ENCODE data around the gene LRP1B.

DNA sequence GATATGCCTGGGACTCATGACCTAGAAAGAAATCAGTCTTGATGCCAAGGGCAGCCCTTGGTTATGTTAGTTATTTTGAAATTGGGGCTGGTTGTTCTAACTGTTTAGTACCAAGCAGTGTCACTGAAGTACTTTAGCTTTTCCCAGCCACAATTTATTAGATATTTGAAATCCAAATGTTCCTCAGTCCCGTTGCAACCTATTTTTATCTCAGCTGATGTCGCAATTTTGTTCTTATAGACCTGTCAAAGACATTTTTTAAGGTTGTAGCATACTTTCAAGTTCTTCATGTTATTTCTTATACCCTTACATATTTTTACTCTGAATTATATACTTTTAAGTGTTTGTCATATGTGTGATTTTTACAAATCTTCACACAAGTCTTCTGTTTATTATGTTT is 100.1 kb downstream of the LRP1B start:
- TF ChIP-seq, protein P1, sequence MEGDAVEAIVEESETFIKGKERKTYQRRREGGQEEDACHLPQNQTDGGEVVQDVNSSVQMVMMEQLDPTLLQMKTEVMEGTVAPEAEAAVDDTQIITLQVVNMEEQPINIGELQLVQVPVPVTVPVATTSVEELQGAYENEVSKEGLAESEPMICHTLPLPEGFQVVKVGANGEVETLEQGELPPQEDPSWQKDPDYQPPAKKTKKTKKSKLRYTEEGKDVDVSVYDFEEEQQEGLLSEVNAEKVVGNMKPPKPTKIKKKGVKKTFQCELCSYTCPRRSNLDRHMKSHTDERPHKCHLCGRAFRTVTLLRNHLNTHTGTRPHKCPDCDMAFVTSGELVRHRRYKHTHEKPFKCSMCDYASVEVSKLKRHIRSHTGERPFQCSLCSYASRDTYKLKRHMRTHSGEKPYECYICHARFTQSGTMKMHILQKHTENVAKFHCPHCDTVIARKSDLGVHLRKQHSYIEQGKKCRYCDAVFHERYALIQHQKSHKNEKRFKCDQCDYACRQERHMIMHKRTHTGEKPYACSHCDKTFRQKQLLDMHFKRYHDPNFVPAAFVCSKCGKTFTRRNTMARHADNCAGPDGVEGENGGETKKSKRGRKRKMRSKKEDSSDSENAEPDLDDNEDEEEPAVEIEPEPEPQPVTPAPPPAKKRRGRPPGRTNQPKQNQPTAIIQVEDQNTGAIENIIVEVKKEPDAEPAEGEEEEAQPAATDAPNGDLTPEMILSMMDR (IDR thresholded peaks at IDR 0.05): no peak
- TF ChIP-seq POLR2AphosphoS5 (IDR thresholded peaks at IDR 0.05; ENCODE audit: insufficient read depth in 1 of 2, low read depth in 1 of 2) (no peak), POLR2A (IDR thresholded peaks at IDR 0.05) (no peak)

Data from vagina (tissue), 2 donors.